HEK293 (cell line): Measurements from ENCODE around the gene PLXNA3.

Source experiments
- CTCF ChIA-PET: fragments of 350-600 bp; formaldehyde crosslinking; extraction: SDS; loops from one replicate; lab custom pipeline; 2021; ENCODE audit warnings: antibody characterized with exemption; lab: Yijun Ruan, JAX
- POLR2A ChIA-PET: fragments of 300-600 bp; formaldehyde crosslinking; extraction: SDS; loops from one replicate; lab custom pipeline; 2020; ENCODE audit warnings: antibody characterized with exemption, inconsistent platforms; lab: Yijun Ruan, JAX
- H3K27ac ChIP-seq: fragments of 200-500 bp; sonication (Bioruptor generic); 2 replicates; pipeline ENCODE4 v1.5.1; 2014; ENCODE audit warnings: low read depth, low read length, control low read depth, inconsistent platforms; ENCODE audit errors: extremely low read depth
- H3K36me3 ChIP-seq, 2 experiments: fragments of 200-500 bp in 1 of 2; sonication (Bioruptor generic) in 1 of 2; 1 replicate in 1 of 2; 2 replicates in 1 of 2; pipeline ENCODE4 v1.5.1; 2014 to 2017; ENCODE audit warnings: inconsistent platforms in 2 of 2, low read length in 2 of 2; ENCODE audit not compliant: control insufficient read depth in 2 of 2, insufficient read depth in 1 of 2
- H3K4me1 ChIP-seq: fragments of 200-500 bp; sonication (Bioruptor generic); 2 replicates; pipeline ENCODE4 v1.5.1; 2014; ENCODE audit warnings: mild to moderate bottlenecking, low read length, inconsistent platforms; ENCODE audit not compliant: control insufficient read depth, insufficient read depth
- H3K4me3 ChIP-seq: 2 replicates; pipeline ENCODE4 v1.5.1; 2011; ENCODE audit warnings: low read depth, mild to moderate bottlenecking, control low read depth, low read length, moderate library complexity
- H3K9me3 ChIP-seq: fragments of 200-500 bp; sonication (Bioruptor generic); 2 replicates; pipeline ENCODE4 v1.5.1; 2014; ENCODE audit warnings: low read depth, low read length, inconsistent platforms; ENCODE audit not compliant: control insufficient read depth, insufficient read depth
- GLIS2 ChIP-seq: fragments of 450-650 bp; formaldehyde crosslinking; IDR thresholded peaks from 2 replicates; pipeline ENCODE4 v1.5.1; 2016; ENCODE audit warnings: missing biosample characterization, missing genetic modification characterization
- KLF10 ChIP-seq: fragments of 450-650 bp; IDR thresholded peaks from 2 replicates; pipeline ENCODE4 v1.5.1; 2018; ENCODE audit warnings: missing biosample characterization, mild to moderate bottlenecking, missing genetic modification characterization
- KLF17 ChIP-seq: fragments of 450-650 bp; formaldehyde crosslinking; IDR thresholded peaks from 2 replicates; pipeline ENCODE4 v1.5.1; 2016; ENCODE audit warnings: missing biosample characterization, missing genetic modification characterization
- MZF1 ChIP-seq: fragments of 450-650 bp; formaldehyde crosslinking; IDR thresholded peaks from 2 replicates; pipeline ENCODE4 v1.5.1; 2017; ENCODE audit warnings: missing biosample characterization, missing genetic modification characterization, borderline replicate concordance
- PBX3 ChIP-seq: sonication (generic); formaldehyde crosslinking; IDR thresholded peaks from 2 replicates; pipeline ENCODE4 v1.8.1; 2022; ENCODE audit warnings: mild to moderate bottlenecking, moderate library complexity, missing genetic modification reagents
- PRDM4 ChIP-seq: fragments of 450-650 bp; formaldehyde crosslinking; IDR thresholded peaks from 2 replicates; pipeline ENCODE4 v1.5.1; 2017; ENCODE audit warnings: missing biosample characterization, missing genetic modification characterization
- SALL2 ChIP-seq: fragments of 450-650 bp; formaldehyde crosslinking; IDR thresholded peaks from 2 replicates; pipeline ENCODE4 v1.5.0; 2017; ENCODE audit warnings: missing biosample characterization, mild to moderate bottlenecking, missing genetic modification characterization, borderline replicate concordance
- WT1 ChIP-seq: fragments of 450-650 bp; formaldehyde crosslinking; IDR thresholded peaks from 2 replicates; pipeline ENCODE4 v1.5.1; 2016; ENCODE audit warnings: missing biosample characterization, missing genetic modification characterization
- ZBTB7A ChIP-seq: fragments of 450-650 bp; formaldehyde crosslinking; IDR thresholded peaks from 2 replicates; pipeline ENCODE4 v1.5.1; 2016; ENCODE audit warnings: low read depth, missing biosample characterization, missing genetic modification characterization
- ZNF112 ChIP-seq: fragments of 450-650 bp; formaldehyde crosslinking; IDR thresholded peaks from 2 replicates; pipeline ENCODE4 v1.5.0; 2017; ENCODE audit warnings: missing biosample characterization, missing genetic modification characterization
- ZNF16 ChIP-seq: fragments of 450-650 bp; formaldehyde crosslinking; IDR thresholded peaks from 2 replicates; pipeline ENCODE4 v1.5.1; 2016; ENCODE audit warnings: low read depth, missing biosample characterization, missing genetic modification characterization
- ZNF366 ChIP-seq: fragments of 450-650 bp; formaldehyde crosslinking; conservative IDR thresholded peaks from 2 replicates; pipeline ENCODE4 v1.5.1; 2016; ENCODE audit warnings: missing biosample characterization, missing genetic modification characterization
- ZNF521 ChIP-seq: fragments of 450-650 bp; formaldehyde crosslinking; IDR thresholded peaks from 2 replicates; pipeline ENCODE4 v1.5.1; 2017; ENCODE audit warnings: missing biosample characterization, mild to moderate bottlenecking, missing genetic modification characterization
- ZNF544 ChIP-seq: fragments of 450-650 bp; formaldehyde crosslinking; IDR thresholded peaks from 2 replicates; pipeline ENCODE4 v1.5.0; 2017; ENCODE audit warnings: missing biosample characterization, missing genetic modification characterization
- ZNF548 ChIP-seq: fragments of 450-650 bp; formaldehyde crosslinking; IDR thresholded peaks from 2 replicates; pipeline ENCODE4 v1.5.1; 2016; ENCODE audit warnings: missing biosample characterization, missing genetic modification characterization
- ZNF560 ChIP-seq: fragments of 450-650 bp; formaldehyde crosslinking; IDR thresholded peaks from 2 replicates; pipeline ENCODE4 v1.5.1; 2017; ENCODE audit warnings: missing biosample characterization, missing genetic modification characterization, borderline replicate concordance
- ZNF596 ChIP-seq: fragments of 450-650 bp; IDR thresholded peaks from 2 replicates; pipeline ENCODE4 v1.5.0; 2018; ENCODE audit warnings: missing biosample characterization, mild to moderate bottlenecking, missing genetic modification characterization, moderate library complexity
- ZXDB ChIP-seq: fragments of 450-650 bp; formaldehyde crosslinking; IDR thresholded peaks from 2 replicates; pipeline ENCODE4 v1.5.1; 2016; ENCODE audit warnings: missing biosample characterization, missing genetic modification characterization
- TF ChIP-seq, protein P1 (sequence below): fragments of 450-650 bp; formaldehyde crosslinking; IDR thresholded peaks from 2 replicates; pipeline ENCODE4; 2016; ENCODE audit warnings: missing biosample characterization, missing genetic modification characterization
- TF ChIP-seq, protein P2 (sequence below): fragments of 450-650 bp; formaldehyde crosslinking; IDR thresholded peaks from 2 replicates; pipeline ENCODE4 v1.5.1; 2016; ENCODE audit warnings: missing biosample characterization, missing genetic modification characterization

PLXNA3 gene

GRCh38 chrX:154472685-154473632 lies 14.9 kb downstream of the PLXNA3 start:
- Histone ChIP-seq H3K9me3 (no peaks in the 10 kb centered on the region), H3K4me1 (no peaks in the 10 kb centered on the region; the same call in 1 of the 2 replicates), H3K36me3 (peaks cover 0 to 57% of the 10 kb centered on the region in 2 experiments; a peak in 2 of 3 replicates), H3K27ac (no peak overlapping the region), H3K4me3 (no peak overlapping the region)
- ChIA-PET CTCF (interaction anchor here (0.8 to 1.1 kb wide), 3 partner anchors 14 to 64 kb away, joined by 4 to 6 read pairs (median 5); partner anchors contain the start of gene UBL4A), POLR2A (interaction anchor here (0.7 kb wide), 1 partner anchor 10 kb away, joined by 3 read pairs; no protein-coding TSS in a partner anchor)
- TF ChIP-seq, protein P1, sequence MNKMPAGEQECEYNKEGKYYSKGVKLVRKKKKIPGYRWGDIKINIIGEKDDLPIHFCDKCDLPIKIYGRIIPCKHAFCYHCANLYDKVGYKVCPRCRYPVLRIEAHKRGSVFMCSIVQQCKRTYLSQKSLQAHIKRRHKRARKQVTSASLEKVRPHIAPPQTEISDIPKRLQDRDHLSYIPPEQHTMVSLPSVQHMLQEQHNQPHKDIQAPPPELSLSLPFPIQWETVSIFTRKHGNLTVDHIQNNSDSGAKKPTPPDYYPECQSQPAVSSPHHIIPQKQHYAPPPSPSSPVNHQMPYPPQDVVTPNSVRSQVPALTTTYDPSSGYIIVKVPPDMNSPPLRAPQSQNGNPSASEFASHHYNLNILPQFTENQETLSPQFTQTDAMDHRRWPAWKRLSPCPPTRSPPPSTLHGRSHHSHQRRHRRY (tag by site-specific recombination): no peak
- TF ChIP-seq PRDM4: no peak
- no peak for TF ChIP-seq ZNF16 (tag by site-specific recombination)
- TF ChIP-seq KLF10 (tag by site-specific recombination): no peak
- no peak for TF ChIP-seq SALL2 (tag by site-specific recombination)
- TF ChIP-seq ZNF548 (tag by site-specific recombination): no peak
- no peak for TF ChIP-seq ZNF366 (tag by site-specific recombination)
- TF ChIP-seq ZXDB: no peak
- no peak for TF ChIP-seq ZBTB7A (tag by site-specific recombination)
- no peak for TF ChIP-seq ZNF544 (tag by site-specific recombination)
- no peak for TF ChIP-seq GLIS2 (tag by site-specific recombination)
- TF ChIP-seq ZNF596 (tag by site-specific recombination): no peak
- no peak for TF ChIP-seq PBX3 (CRISPR knock-in tag)
- TF ChIP-seq WT1 (tag by site-specific recombination): no peak
- TF ChIP-seq ZNF112 (tag by site-specific recombination): no peak
- TF ChIP-seq ZNF560 (tag by site-specific recombination): no peak
- TF ChIP-seq, protein P2, sequence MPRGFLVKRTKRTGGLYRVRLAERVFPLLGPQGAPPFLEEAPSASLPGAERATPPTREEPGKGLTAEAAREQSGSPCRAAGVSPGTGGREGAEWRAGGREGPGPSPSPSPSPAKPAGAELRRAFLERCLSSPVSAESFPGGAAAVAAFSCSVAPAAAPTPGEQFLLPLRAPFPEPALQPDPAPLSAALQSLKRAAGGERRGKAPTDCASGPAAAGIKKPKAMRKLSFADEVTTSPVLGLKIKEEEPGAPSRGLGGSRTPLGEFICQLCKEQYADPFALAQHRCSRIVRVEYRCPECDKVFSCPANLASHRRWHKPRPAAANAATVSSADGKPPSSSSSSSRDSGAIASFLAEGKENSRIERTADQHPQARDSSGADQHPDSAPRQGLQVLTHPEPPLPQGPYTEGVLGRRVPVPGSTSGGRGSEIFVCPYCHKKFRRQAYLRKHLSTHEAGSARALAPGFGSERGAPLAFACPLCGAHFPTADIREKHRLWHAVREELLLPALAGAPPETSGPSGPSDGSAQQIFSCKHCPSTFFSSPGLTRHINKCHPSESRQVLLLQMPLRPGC (tag by site-specific recombination): no peak
- no peak for TF ChIP-seq KLF17 (tag by site-specific recombination)
- no peak for TF ChIP-seq ZNF521 (tag by site-specific recombination)
- no peak for TF ChIP-seq MZF1 (tag by site-specific recombination)
